HG02571 (cell line): ENCODE measurements around the gene SDR42E2.
"Not testable (repeated sequence)": the region's sequence is repeated elsewhere in the genome, so short reads cannot be mapped to it uniquely, and the experiment has no call there.

Experiments used
- ATAC-seq: cut with Tn5 transposase; IDR thresholded peaks from one replicate; pipeline ENCODE4 v1.9.1; 2021; ENCODE audit warnings: mild to moderate bottlenecking, moderate library complexity; ENCODE audit not compliant: unreplicated experiment

The SDR42E2 gene

GRCh38 chr16:22190776-22191531 is 28.6 kb downstream of the SDR42E2 start:
- peak; percentile 41 for ATAC-seq

GRCh38 chr16:22191532-22192260 is 29.4 kb downstream of the SDR42E2 start:
- ATAC-seq, result no peak

- no peak for ATAC-seq
Measured at GRCh38 chr16:22192261-22193062, 30.2 kb downstream of the SDR42E2 start.

GRCh38 chr16:22193063-22193411 is 30.7 kb downstream of the SDR42E2 start:
- no peak for ATAC-seq

- ATAC-seq, result no peak
Measured at GRCh38 chr16:22194707-22195444, 32.6 kb downstream of the SDR42E2 start.

- no peak for ATAC-seq
Measured at GRCh38 chr16:22195445-22195694, 33.1 kb downstream of the SDR42E2 start.

- ATAC-seq, result peak; percentile 21
Measured at GRCh38 chr16:22195695-22196558, 33.6 kb downstream of the SDR42E2 start.

- ATAC-seq, result not testable (repeated sequence)
Measured at GRCh38 chr16:22196559-22197168, 34.4 kb downstream of the SDR42E2 start.

- no peak for ATAC-seq
Measured at GRCh38 chr16:22198547-22199293, 36.4 kb downstream of the SDR42E2 start.

GRCh38 chr16:22202261-22202637 is 39.9 kb downstream of the SDR42E2 start:
- no peak for ATAC-seq

GRCh38 chr16:22203091-22203490 is 40.8 kb downstream of the SDR42E2 start:
- ATAC-seq, result no peak

GRCh38 chr16:22204091-22204655 is 41.9 kb downstream of the SDR42E2 start:
- no peak for ATAC-seq

GRCh38 chr16:22205577-22206012 is 43.3 kb downstream of the SDR42E2 start:
- no peak for ATAC-seq

GRCh38 chr16:22206013-22206841 is 43.9 kb downstream of the SDR42E2 start, which contains the start of gene EEF2K:
TSS of gene EEF2K (plus strand) at chr16:22206278. CDS start at chr16:22225730, 19,452 bp downstream.
- peak; percentile 86 for ATAC-seq

GRCh38 chr16:22206842-22207714 is 44.8 kb downstream of the SDR42E2 start:
- ATAC-seq, result peak; percentile 40

- ATAC-seq, result no peak
Measured at GRCh38 chr16:22207715-22208360, 45.5 kb downstream of the SDR42E2 start.
